RWPE2 (cell line): ENCODE data around the gene SREK1IP1.

Experiments
- ATAC-seq: fragments of 200-7000 bp; cut with Tn5 transposase; 3 replicates; pipeline ENCODE4 v1.9.1; 2021; ENCODE audit warnings: low read depth
- DNase-seq: peaks from one replicate; pipeline ENCODE4 v3.0.0-alpha.2; 2020; ENCODE audit warnings: low spot score
- H3K27ac ChIP-seq: fragments of 450-650 bp; 2 replicates; pipeline ENCODE4 v1.5.1; 2017; ENCODE audit warnings: mild to moderate bottlenecking; ENCODE audit not compliant: poor library complexity, severe bottlenecking
- H3K27me3 ChIP-seq: fragments of 250-450 bp; sonication (Bioruptor Pico); 2 replicates; pipeline ENCODE4 v1.5.1; 2021; ENCODE audit warnings: mild to moderate bottlenecking, moderate library complexity; ENCODE audit not compliant: insufficient read depth, poor library complexity, severe bottlenecking
- H3K36me3 ChIP-seq: fragments of 250-450 bp; sonication (Bioruptor Pico); 2 replicates; pipeline ENCODE4 v1.5.1; 2020; ENCODE audit warnings: low read depth, mild to moderate bottlenecking, moderate library complexity
- H3K4me1 ChIP-seq: fragments of 250-450 bp; sonication (Bioruptor Pico); 2 replicates; pipeline ENCODE4 v1.5.1; 2021; ENCODE audit warnings: mild to moderate bottlenecking, moderate library complexity; ENCODE audit not compliant: insufficient read depth, poor library complexity, severe bottlenecking
- H3K4me3 ChIP-seq: fragments of 250-450 bp; sonication (Bioruptor Pico); 2 replicates; pipeline ENCODE4 v1.5.1; 2021; ENCODE audit warnings: mild to moderate bottlenecking, moderate library complexity; ENCODE audit not compliant: severe bottlenecking
- H3K9me3 ChIP-seq: fragments of 250-450 bp; sonication (Bioruptor Pico); 2 replicates; pipeline ENCODE4 v1.5.1; 2021; ENCODE audit warnings: mild to moderate bottlenecking, moderate library complexity; ENCODE audit not compliant: severe bottlenecking
- TF ChIP-seq, protein P1 (sequence below): fragments of 450-650 bp; IDR thresholded peaks from one replicate; pipeline ENCODE4 v1.5.1; 2017; ENCODE audit warnings: mild to moderate bottlenecking, moderate library complexity; ENCODE audit not compliant: poor library complexity, severe bottlenecking

The SREK1IP1 gene

GRCh38 chr5:64768358-64769312, at the start of gene SREK1IP1, which contains the start of gene CWC27:
SREK1IP1 (minus strand) TSS chr5:64768691; CDS start chr5:64768517, 174 bp downstream.
CWC27 (plus strand) TSS chr5:64768930; CDS start chr5:64769147, 217 bp downstream.
- Histone ChIP-seq H3K27ac (peak within 1 kb of the TSS; percentile 92), H3K36me3 (peaks cover 35% of the 10 kb centered on the region), H3K9me3 (no peaks in the 10 kb centered on the region), H3K4me1 (peaks cover 33% of the 10 kb centered on the region), H3K27me3 (no peaks in the 10 kb centered on the region), H3K4me3 (peak within 1 kb of the TSS; percentile 67)
- DNase-seq (peak; percentile 88), ATAC-seq (peak; percentile 82)
- TF ChIP-seq, protein P1, sequence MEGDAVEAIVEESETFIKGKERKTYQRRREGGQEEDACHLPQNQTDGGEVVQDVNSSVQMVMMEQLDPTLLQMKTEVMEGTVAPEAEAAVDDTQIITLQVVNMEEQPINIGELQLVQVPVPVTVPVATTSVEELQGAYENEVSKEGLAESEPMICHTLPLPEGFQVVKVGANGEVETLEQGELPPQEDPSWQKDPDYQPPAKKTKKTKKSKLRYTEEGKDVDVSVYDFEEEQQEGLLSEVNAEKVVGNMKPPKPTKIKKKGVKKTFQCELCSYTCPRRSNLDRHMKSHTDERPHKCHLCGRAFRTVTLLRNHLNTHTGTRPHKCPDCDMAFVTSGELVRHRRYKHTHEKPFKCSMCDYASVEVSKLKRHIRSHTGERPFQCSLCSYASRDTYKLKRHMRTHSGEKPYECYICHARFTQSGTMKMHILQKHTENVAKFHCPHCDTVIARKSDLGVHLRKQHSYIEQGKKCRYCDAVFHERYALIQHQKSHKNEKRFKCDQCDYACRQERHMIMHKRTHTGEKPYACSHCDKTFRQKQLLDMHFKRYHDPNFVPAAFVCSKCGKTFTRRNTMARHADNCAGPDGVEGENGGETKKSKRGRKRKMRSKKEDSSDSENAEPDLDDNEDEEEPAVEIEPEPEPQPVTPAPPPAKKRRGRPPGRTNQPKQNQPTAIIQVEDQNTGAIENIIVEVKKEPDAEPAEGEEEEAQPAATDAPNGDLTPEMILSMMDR = no peak

- no peak for DNase-seq
- no peaks in the 10 kb centered on the region for H3K4me1 ChIP-seq
- H3K27ac ChIP-seq = peak overlapping the region; percentile 27
- H3K36me3 ChIP-seq = no peaks in the 10 kb centered on the region; the same call in 1 of the 2 replicates
- no peaks in the 10 kb centered on the region for H3K27me3 ChIP-seq
- ATAC-seq = no peak; the same call in 2 of the 3 replicates
- no peak overlapping the region for H3K4me3 ChIP-seq
- no peaks in the 10 kb centered on the region for H3K9me3 ChIP-seq
- TF ChIP-seq, protein P1 = no peak
Measured at GRCh38 chr5:64818245-64818644, 49.8 kb upstream of the SREK1IP1 start.

DNA sequence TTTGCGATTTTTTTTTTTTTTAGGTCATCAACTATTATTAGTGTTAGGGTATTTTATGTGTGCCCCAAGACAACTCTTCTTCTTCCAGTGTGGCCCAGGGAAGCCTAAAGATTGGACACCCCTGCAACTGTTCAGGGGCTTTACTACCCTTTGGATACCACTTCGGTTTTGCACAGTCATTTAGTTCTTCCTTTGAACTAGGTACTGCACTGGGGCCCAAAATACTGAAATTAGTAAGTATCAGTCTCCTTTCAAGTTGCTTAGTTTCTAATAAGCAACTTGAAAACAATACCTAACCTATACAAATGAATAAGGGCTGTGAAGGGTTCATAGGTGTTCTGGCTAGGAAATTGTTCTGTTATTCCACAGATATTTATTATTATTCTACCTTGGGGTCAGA, 45.6 kb upstream of the SREK1IP1 start:
- peaks cover 4% of the 10 kb centered on the region for H3K36me3 ChIP-seq
- H3K4me3 ChIP-seq = no peak overlapping the region
- no peaks in the 10 kb centered on the region for H3K9me3 ChIP-seq
- H3K27ac ChIP-seq = no peak overlapping the region
- TF ChIP-seq, protein P1 = no peak
- no peaks in the 10 kb centered on the region for H3K4me1 ChIP-seq
- no peaks in the 10 kb centered on the region for H3K27me3 ChIP-seq
- DNase-seq = no peak
- no peak for ATAC-seq

- TF ChIP-seq, protein P1 = peak; percentile 98
- Histone ChIP-seq H3K36me3 (peaks cover 17% of the 10 kb centered on the region), H3K9me3 (no peaks in the 10 kb centered on the region), H3K4me1 (no peaks in the 10 kb centered on the region), H3K4me3 (no peak overlapping the region), H3K27ac (no peak overlapping the region), H3K27me3 (no peaks in the 10 kb centered on the region)
- peak; percentile 56; the same call in 2 of the 3 replicates for ATAC-seq
- DNase-seq = no peak
Measured at GRCh38 chr5:64811050-64811640, 42.7 kb upstream of the SREK1IP1 start.
